GM12872 (cell line): ENCODE results near the gene SPDYC.

ENCODE experiments used
- TF ChIP-seq, protein P1 (sequence below): IDR thresholded peaks from 3 replicates; pipeline ENCODE4 v1.5.1; 2011; ENCODE audit warnings: low read depth, mild to moderate bottlenecking, low read length, moderate library complexity; ENCODE audit not compliant: insufficient read depth

The SPDYC gene, protein sequence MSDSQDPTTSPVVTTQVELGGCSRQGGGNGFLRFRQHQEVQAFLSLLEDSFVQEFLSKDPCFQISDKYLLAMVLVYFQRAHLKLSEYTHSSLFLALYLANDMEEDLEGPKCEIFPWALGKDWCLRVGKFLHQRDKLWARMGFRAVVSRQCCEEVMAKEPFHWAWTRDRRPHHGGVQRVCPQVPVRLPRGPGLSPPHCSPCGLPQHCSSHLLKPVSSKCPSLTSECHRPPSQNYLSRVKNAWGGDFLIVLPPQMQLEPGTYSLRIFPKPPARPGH

DNA sequence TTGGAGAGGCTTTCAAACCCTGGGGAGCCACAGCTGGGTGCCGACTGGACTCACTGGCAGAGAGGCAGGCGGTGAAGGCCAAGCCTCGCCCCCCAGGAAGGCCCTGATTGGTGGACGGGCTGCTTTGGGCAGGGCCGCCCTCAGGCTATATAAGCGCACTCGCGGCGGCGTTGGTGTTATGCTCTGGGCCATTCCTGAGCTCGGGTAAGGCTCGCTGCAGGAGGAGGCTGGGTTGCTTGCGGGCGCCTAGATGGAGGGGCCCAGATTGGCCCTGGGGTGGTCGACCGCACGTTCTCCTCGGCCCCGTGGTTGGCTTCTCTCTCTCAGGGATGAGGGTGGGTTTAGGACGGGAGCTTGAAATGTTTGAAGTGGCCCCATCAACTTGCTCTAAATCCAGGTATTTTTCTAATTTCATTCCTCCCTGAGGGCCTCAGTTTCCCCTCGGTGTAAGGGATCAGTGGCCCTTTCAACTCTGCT, at the start of gene SPDYC:
Gene SPDYC (plus strand): TSS at position 176 of the 477 bp plus-strand sequence. CDS start 1,125 bp downstream, outside the sequence.
- TF ChIP-seq, protein P1, sequence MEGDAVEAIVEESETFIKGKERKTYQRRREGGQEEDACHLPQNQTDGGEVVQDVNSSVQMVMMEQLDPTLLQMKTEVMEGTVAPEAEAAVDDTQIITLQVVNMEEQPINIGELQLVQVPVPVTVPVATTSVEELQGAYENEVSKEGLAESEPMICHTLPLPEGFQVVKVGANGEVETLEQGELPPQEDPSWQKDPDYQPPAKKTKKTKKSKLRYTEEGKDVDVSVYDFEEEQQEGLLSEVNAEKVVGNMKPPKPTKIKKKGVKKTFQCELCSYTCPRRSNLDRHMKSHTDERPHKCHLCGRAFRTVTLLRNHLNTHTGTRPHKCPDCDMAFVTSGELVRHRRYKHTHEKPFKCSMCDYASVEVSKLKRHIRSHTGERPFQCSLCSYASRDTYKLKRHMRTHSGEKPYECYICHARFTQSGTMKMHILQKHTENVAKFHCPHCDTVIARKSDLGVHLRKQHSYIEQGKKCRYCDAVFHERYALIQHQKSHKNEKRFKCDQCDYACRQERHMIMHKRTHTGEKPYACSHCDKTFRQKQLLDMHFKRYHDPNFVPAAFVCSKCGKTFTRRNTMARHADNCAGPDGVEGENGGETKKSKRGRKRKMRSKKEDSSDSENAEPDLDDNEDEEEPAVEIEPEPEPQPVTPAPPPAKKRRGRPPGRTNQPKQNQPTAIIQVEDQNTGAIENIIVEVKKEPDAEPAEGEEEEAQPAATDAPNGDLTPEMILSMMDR: no peak

DNA sequence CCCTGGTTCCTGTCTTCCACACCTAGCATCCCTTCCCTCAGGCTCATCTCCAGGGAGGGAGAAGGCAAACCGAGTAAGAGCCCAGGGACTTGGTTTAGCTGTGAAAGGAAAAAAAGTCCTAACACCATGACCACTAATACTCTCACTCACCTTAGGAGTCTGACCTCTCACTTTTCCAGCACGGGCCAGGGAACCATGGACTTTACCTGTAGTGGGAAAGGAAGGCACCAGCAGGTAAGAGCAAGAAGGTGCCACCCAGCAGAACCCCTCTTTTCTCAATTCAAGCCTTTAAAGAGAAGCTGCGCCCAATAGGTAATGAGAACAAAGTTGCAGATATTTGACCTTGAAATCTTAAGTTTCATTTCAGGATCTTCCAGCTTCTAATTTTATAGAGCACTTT, 49.2 kb upstream of the SPDYC start:
- TF ChIP-seq, protein P1: no peak

DNA sequence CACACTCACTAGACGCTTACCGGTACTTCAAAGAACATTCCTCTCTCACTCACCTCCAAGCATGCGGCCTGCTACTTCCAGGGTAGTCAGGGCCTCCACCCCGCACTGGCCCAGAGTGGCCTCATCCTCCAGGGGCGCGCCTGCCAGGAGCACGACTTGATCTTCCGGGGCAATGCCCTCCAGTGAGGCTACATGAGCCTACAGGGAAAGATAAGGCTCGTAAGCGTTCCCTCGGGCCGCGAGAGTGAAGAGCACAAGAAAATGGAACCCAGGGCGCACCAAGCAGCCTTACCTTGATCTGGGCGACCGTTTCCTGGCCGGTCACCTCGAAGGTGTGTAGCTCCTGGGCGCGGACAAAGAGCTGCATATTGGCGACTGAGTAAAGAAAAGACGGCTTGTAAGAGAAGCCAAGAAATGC, 48.6 kb upstream of the SPDYC start:
- TF ChIP-seq, protein P1: no peak

DNA sequence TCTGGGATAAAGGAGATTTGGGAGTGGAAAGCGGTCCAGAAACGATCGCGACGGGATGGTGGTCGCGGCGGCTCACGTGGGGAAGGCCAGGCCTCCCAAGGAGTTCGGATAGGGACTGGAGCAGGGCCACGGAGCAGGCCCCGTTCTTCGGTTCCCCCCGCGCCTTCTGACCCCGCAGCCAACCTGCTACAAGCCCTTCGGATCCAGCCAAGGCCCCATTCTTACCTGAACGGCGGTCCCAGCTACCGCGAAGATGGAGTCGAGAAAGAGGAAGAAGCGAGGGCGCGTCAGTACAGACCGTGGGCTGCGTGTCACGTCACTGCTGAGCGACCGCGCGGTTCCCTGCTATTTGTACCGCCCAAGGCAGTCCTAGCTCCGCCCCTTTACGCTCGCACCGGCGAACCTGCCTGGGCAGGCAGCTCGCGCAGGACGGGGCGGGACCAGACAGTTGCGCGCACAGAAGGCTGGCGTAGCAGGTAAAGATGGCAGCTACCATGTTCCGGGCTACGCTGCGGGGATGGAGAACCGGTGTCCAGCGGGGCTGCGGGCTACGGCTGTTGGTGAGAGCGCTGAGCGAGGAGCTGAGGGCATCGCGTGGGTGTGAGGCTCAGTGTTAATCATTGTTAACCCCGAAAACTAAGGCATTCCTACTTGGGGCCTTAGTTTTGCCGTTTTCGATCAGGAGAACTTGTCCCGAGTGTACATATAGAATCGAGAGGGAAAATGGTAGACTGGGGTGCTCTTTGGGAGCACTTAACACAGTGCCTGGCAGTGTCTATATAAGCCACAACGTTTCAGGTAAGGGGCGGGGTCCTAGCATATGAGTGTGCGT, 48.0 kb upstream of the SPDYC start, which contains the start of the genes FAU and MRPL49:
Gene FAU (minus strand): TSS at position 270 of the 832 bp plus-strand sequence. CDS start 321 bp downstream, outside the sequence.
Gene MRPL49 (plus strand): TSS at position 457 of the 832 bp plus-strand sequence. CDS start 26 bp downstream, at position 483.
- TF ChIP-seq, protein P1: no peak

DNA sequence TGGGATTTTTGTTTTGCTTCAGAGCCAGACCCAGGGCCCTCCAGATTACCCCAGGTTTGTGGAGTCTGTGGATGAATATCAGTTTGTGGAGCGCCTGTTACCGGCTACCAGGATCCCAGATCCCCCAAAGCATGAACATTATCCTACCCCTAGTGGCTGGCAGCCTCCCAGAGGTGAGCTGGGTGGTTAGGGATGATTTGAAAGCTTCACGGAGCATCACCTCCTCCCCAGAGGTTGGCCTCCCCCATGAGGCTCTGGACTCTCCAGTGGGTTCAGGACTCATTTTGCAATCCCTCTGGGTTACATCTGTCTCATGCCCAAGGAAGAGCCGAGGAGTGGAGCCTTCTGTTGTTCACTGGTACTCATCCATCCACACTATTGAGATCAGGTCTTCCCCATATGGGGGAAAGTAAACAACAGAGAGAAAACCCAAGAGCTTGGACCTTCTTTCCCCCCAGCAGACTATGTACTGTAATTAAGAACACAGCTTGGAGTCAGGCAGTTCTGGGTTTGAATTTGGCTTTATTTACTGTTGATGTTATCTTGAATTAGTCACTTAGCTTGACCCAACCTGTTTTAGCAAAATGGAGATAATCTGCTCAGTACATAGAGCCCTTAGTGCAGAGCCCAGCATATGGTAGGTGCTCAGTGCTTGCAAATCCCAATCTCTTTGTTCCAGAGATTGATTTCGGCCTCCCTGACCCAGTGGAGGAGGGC, 45.4 kb upstream of the SPDYC start:
- TF ChIP-seq, protein P1: no peak

DNA sequence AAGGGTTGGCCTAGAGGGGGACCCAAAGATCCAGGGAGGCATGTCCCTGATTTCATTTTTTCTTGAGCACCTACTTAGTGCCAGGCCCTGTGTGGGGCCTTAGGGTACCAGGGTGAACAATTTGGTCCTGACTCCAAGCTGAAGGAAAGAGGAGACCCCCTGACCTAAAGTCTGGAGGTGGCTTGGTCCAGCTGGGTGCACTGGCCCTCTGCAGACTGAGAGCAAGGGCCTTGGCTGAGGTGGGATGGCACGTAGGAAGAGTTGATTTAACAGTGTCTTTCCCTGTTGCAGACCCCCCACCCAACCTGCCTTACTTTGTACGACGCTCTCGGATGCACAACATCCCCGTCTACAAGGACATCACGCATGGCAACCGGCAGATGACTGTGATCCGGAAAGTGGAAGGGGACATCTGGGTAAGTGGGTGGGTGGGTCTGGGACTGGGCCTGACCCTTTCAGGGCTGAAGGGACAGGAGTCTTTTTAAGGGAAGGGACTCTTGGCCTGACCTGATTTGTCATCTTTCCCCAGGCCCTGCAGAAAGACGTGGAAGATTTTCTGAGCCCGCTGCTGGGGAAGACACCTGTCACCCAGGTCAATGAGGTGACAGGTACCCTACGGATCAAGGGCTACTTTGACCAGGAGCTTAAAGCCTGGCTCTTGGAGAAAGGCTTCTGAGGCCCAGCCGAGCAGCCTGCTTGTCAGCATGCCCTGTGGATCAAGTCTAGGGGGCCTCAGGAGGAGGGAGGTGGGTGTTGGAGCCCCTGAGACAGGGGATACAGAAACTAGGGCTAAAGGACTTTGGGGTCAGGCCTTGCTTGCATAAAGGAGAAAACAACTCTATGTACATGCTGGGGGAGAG, 44.6 kb upstream of the SPDYC start:
- TF ChIP-seq, protein P1: no peak
